HepG2 (cell line): ENCODE results near the gene OSCP1. TPM values are rescaled to one million over a fixed set of nuclear protein-coding genes. Genes with fewer than 3 reads are reported as not detected.
A peak's percentile ranks its signal among the peaks of the same experiment; 100 is the strongest.

Experiments used
- ATAC-seq: fragments of 200-7000 bp; cut with Tn5 transposase; 3 replicates; pipeline ENCODE4 v1.9.1; 2020; ENCODE audit warnings: mild to moderate bottlenecking, moderate library complexity
- BruUV-seq: library from RNA; stranded (reverse); fragments of 400-500 nt; replicated peaks from 2 replicates; lab custom pipeline; 2021; lab: Mats Ljungman, UMichigan
- CTCF ChIA-PET: fragments of 300-600 bp; formaldehyde crosslinking; extraction: SDS; loops from one replicate; lab custom pipeline; 2021; ENCODE audit warnings: low total read pairs, inconsistent platforms, low intra/inter-chr PET ratio; lab: Yijun Ruan, JAX
- POLR2A ChIA-PET: fragments of 350-600 bp; sonication (Branson Sonifier 250); formaldehyde crosslinking; loops from one replicate; lab custom pipeline; 2020; ENCODE audit warnings: antibody characterized with exemption, inconsistent platforms; lab: Yijun Ruan, JAX
- DNase-seq: peaks from one replicate; pipeline ENCODE4 v3.0.0-alpha.2; 2015; ENCODE audit warnings: low spot score
- FAIRE-seq: peaks from 3 replicates; lab custom pipeline; 2011; peaks lifted over from hg19 to GRCh38; lab: Jason Lieb, UNC
- H2AFZ ChIP-seq: one replicate; pipeline ENCODE4 v1.6.1; 2011; ENCODE audit warnings: low read length, inconsistent platforms
- H3K27ac ChIP-seq: fragments of 300-600 bp; 3 replicates; pipeline ENCODE4 v1.8.0; 2011; ENCODE audit warnings: mixed run types, mild to moderate bottlenecking, mixed read lengths, low read length, inconsistent platforms; ENCODE audit not compliant: insufficient read depth; ENCODE audit errors: extremely low read length
- H3K27me3 ChIP-seq, 2 experiments: fragments of 200-600 bp in 1 of 2; 2 replicates in 1 of 2; 3 replicates in 1 of 2; pipeline versions ENCODE4 v1.6.0 to v1.8.0; 2011; ENCODE audit warnings: low read length in 2 of 2, mild to moderate bottlenecking in 2 of 2, moderate library complexity in 2 of 2, inconsistent platforms in 1 of 2; ENCODE audit not compliant: insufficient read depth in 2 of 2, control insufficient read depth in 1 of 2
- H3K36me3 ChIP-seq, 2 experiments: fragments of 200-600 bp in 1 of 2; replicated peaks in 1 of 2; 2 replicates in 1 of 2; 3 replicates in 1 of 2; pipeline versions ENCODE4 v1.5.1 to v1.8.0; 2011; ENCODE audit warnings: low read length in 2 of 2, inconsistent platforms in 1 of 2; ENCODE audit not compliant: insufficient read depth in 2 of 2, control insufficient read depth in 1 of 2
- H3K4me1 ChIP-seq: 2 replicates; pipeline ENCODE4 v1.5.1; 2012; ENCODE audit warnings: low read length, inconsistent platforms; ENCODE audit not compliant: insufficient read depth
- H3K4me2 ChIP-seq: 2 replicates; pipeline ENCODE4 v1.6.0; 2011; ENCODE audit warnings: low read depth, low read length, inconsistent platforms
- H3K4me3 ChIP-seq, 3 experiments: fragments of 200-600 bp in 1 of 3; sonication (generic), shearing (Covaris generic) in 1 of 3; replicated peaks in 1 of 3; 2 replicates each; pipeline ENCODE4 v1.5.1; 2011 to 2016; ENCODE audit warnings: low read length in 3 of 3, inconsistent platforms in 2 of 3, low read depth in 2 of 3, mild to moderate bottlenecking in 2 of 3, control low read depth in 1 of 3, mixed read lengths in 1 of 3; ENCODE audit not compliant: insufficient read depth in 1 of 3
- H3K79me2 ChIP-seq: one replicate; pipeline ENCODE4 v1.6.1; 2011; ENCODE audit warnings: low read length, inconsistent platforms; ENCODE audit not compliant: insufficient read depth
- H3K9ac ChIP-seq: 2 replicates; pipeline ENCODE4 v1.6.0; 2011; ENCODE audit warnings: mild to moderate bottlenecking, low read depth, low read length, inconsistent platforms; ENCODE audit not compliant: insufficient read depth
- H3K9me3 ChIP-seq: 2 replicates; pipeline ENCODE4 v1.5.1; 2012; ENCODE audit warnings: mild to moderate bottlenecking, low read length
- H4K20me1 ChIP-seq: 2 replicates; pipeline ENCODE4 v1.6.0; 2011; ENCODE audit warnings: inconsistent platforms, mild to moderate bottlenecking, low read length, moderate library complexity; ENCODE audit not compliant: insufficient read depth
- FOXO4 ChIP-seq: sonication (generic); formaldehyde crosslinking; conservative IDR thresholded peaks from 2 replicates; pipeline ENCODE4 v1.8.1; 2023; ENCODE audit warnings: missing genetic modification reagents
- JARID2 ChIP-seq: sonication (generic); formaldehyde crosslinking; IDR thresholded peaks from 2 replicates; pipeline ENCODE4 v1.8.1; 2023; ENCODE audit warnings: missing genetic modification reagents, inconsistent platforms; ENCODE audit not compliant: insufficient replicate concordance
- KDM3A ChIP-seq: IDR thresholded peaks from 2 replicates; pipeline ENCODE4 v1.6.1; 2018; ENCODE audit warnings: low read depth, missing compliant biosample characterization
- NFKB2 ChIP-seq: sonication (generic); formaldehyde crosslinking; IDR thresholded peaks from 2 replicates; pipeline ENCODE4 v1.4.0; 2020; ENCODE audit warnings: missing genetic modification reagents, borderline replicate concordance
- PAWR ChIP-seq: sonication (generic); formaldehyde crosslinking; IDR thresholded peaks from 2 replicates; pipeline ENCODE4 v1.4.0; 2020; ENCODE audit warnings: missing genetic modification reagents, mild to moderate bottlenecking, borderline replicate concordance
- PHF8 ChIP-seq: sonication (generic); formaldehyde crosslinking; IDR thresholded peaks from 2 replicates; pipeline ENCODE4 v1.5.0; 2020; ENCODE audit warnings: missing genetic modification reagents
- RAD21 ChIP-seq: fragments of 450-650 bp; formaldehyde crosslinking; IDR thresholded peaks from 2 replicates; pipeline ENCODE4 v1.5.0; 2020; ENCODE audit warnings: mild to moderate bottlenecking
- RFXAP ChIP-seq: sonication (generic); formaldehyde crosslinking; IDR thresholded peaks from 2 replicates; pipeline ENCODE4 v1.4.0; 2020; ENCODE audit warnings: missing genetic modification reagents, borderline replicate concordance
- SAP130 ChIP-seq: IDR thresholded peaks from 2 replicates; pipeline ENCODE4 v1.6.1; 2016; ENCODE audit warnings: low read depth
- SETDB1 ChIP-seq: sonication (generic); formaldehyde crosslinking; IDR thresholded peaks from 2 replicates; pipeline ENCODE4 v1.5.1; 2020; ENCODE audit warnings: missing genetic modification reagents, mild to moderate bottlenecking, borderline replicate concordance
- SMAD3 ChIP-seq: sonication (generic); formaldehyde crosslinking; IDR thresholded peaks from 2 replicates; pipeline ENCODE4 v1.4.0; 2020; ENCODE audit warnings: missing genetic modification reagents
- SMC3 ChIP-seq: IDR thresholded peaks from 2 replicates; pipeline ENCODE4 v1.6.1; 2011; ENCODE audit warnings: low read length, improper control_type of control experiment
- SP1 ChIP-seq, 2 experiments: fragments of 450-650 bp in 1 of 2; sonication (generic) in 1 of 2; formaldehyde crosslinking in 1 of 2; IDR thresholded peaks; 2 replicates each; pipeline versions ENCODE4 v1.4.0 to v1.6.1; 2016 to 2020; ENCODE audit warnings: missing genetic modification reagents in 1 of 2
- SSRP1 ChIP-seq: IDR thresholded peaks from 2 replicates; pipeline ENCODE4 v1.6.1; 2016; ENCODE audit warnings: control low read depth
- ZBTB7B ChIP-seq: sonication (generic); formaldehyde crosslinking; IDR thresholded peaks from 2 replicates; pipeline ENCODE4 v1.4.0; 2020; ENCODE audit warnings: missing genetic modification reagents
- ZNF225 ChIP-seq: sonication (generic); formaldehyde crosslinking; IDR thresholded peaks from 2 replicates; pipeline ENCODE4 v1.4.0; 2020; ENCODE audit warnings: mild to moderate bottlenecking, missing genetic modification reagents
- ZNF34 ChIP-seq: sonication (generic); formaldehyde crosslinking; IDR thresholded peaks from 2 replicates; pipeline ENCODE4 v1.4.0; 2020; ENCODE audit warnings: mild to moderate bottlenecking, missing genetic modification reagents, borderline replicate concordance
- ZNF460 ChIP-seq: sonication (generic); formaldehyde crosslinking; IDR thresholded peaks from 2 replicates; pipeline ENCODE4 v1.5.1; 2020; ENCODE audit warnings: missing genetic modification reagents, mild to moderate bottlenecking, borderline replicate concordance
- ZNF619 ChIP-seq: sonication (generic); formaldehyde crosslinking; IDR thresholded peaks from 2 replicates; pipeline ENCODE4 v1.4.0; 2020; ENCODE audit warnings: mild to moderate bottlenecking, missing genetic modification reagents
- ZNF639 ChIP-seq: conservative IDR thresholded peaks from 2 replicates; pipeline ENCODE4 v1.6.1; 2018; ENCODE audit warnings: missing genetic modification reagents
- ZNF703 ChIP-seq: sonication (generic); formaldehyde crosslinking; IDR thresholded peaks from 2 replicates; pipeline ENCODE4 v1.5.1; 2020; ENCODE audit warnings: missing genetic modification reagents, mild to moderate bottlenecking, moderate library complexity, borderline replicate concordance
- WGBS: methylation state at CpG from one replicate; pipeline ENCODE4 v1.1.6; 2017; ENCODE audit warnings: low lambda C conversion rate; 5-methylcytosine and 5-hydroxymethylcytosine counted together
- in situ Hi-C: cut with HindIII; loops from 2 replicates; pipeline ENCODE4 v1.10.0; 2017; ENCODE audit warnings: low pct_unique_long_range_greater_than_20kb; ENCODE audit not compliant: extremely low pct_ligation_motif_present
- intact Hi-C: fragments of 100-400 bp; cut with micrococcal nuclease; formaldehyde crosslinking; loops from one replicate; pipeline ENCODE4 v1.10.0; 2022; ENCODE audit not compliant: unreplicated experiment
- polyA plus RNA-seq, 8 experiments: library from polyadenylated mRNA; depleted of rRNA in 3 of 8; stranded (reverse) in 7 of 8; unstranded in 1 of 8; fragments of >200 nt; fragmentation: Illumina TruSeq in 4 of 8; extraction: Trizol in 4 of 8; gene quantifications; 2 replicates each; pipeline versions ENCODE4 v1.2.1 to v1.2.3, GENCODE V29; 2011 to 2016; ENCODE audit warnings: low read depth in 4 of 8, missing spikeins in 1 of 8, mixed read lengths in 1 of 8; ENCODE audit not compliant: insufficient read depth in 1 of 8
- total RNA-seq, 5 experiments: library from RNA; depleted of rRNA; stranded (reverse); fragments of >200 nt; fragmentation: Illumina TruSeq; extraction: Trizol; gene quantifications; 2 replicates each; pipeline ENCODE4 v1.2.3, GENCODE V29; 2016; ENCODE audit warnings: low read depth in 1 of 5
- TF ChIP-seq, protein P1 (sequence below): sonication (generic); formaldehyde crosslinking; IDR thresholded peaks from 2 replicates; pipeline ENCODE4 v1.4.0; 2020; ENCODE audit warnings: low read depth, mild to moderate bottlenecking, missing genetic modification reagents

Gene OSCP1
- total and polyA plus RNA-seq, 2 of the 13 experiments (the other 11 are each of a cell fraction or from before 2014, with no cell fraction given), result 0.60 to 0.84 TPM

DNA sequence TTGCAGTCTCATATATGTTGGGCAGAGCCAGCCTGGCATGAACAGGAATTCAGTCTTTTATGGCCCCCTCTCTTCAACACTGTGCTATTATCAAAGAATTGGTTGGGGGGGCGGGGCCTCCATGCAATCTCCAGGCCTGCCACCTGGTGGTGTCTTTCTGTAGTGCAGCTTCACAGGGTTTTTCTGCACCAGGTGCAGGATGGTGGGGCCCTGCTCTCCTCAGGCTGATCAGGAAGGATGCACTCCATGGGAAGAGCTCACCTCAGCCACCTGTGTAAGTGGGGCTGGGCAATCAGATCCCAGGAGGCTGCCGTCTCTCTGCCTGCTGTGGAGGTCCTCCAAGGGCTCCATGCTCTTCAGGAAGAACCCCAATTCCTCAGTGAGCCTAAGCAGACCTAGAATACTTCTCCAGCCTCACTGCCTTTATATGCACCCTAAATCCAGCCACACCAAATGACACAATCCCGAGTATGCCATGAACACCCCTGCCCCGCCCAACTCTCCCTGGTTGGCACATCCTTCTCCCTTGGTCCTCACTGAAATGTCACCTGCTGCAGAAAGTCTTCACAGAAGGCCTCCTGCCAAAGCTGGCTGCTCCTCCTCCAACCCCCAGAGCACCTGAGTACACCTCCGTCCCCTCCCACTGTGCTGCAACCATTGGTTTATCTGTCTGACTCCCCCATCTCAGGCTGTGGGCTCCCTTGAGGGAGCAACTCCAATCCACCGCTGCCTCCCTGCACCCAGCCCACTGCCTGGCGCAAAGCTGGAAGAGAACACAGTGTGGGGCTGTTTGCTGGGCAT, 81.0 kb downstream of the OSCP1 start:
- FAIRE-seq (peak; percentile 43), DNase-seq (peak; percentile 57), ATAC-seq (peak; percentile 58)
- Histone ChIP-seq H3K4me2 (no peak overlapping the region), H3K4me1 (peaks cover 36% of the 10 kb centered on the region), H3K9me3 (no peaks in the 10 kb centered on the region), H3K9ac (no peak overlapping the region), H3K79me2 (peaks cover 31% of the 10 kb centered on the region), H4K20me1 (no peaks in the 10 kb centered on the region), H3K27me3 (no peaks in the 10 kb centered on the region), H3K27ac (no peak overlapping the region), H3K4me3 (no peak overlapping the region), H2AFZ (no peak overlapping the region), H3K36me3 (peaks cover 13 to 42% of the 10 kb centered on the region in 2 experiments)
- CTCF ChIA-PET, result no interaction called here
- in situ Hi-C loops, result no loop called here
- POLR2A ChIA-PET, result interaction anchor here (1.2 to 1.9 kb wide), 4 partner anchors 17 to 219 kb away, joined by 4 to 12 read pairs (median 7); no protein-coding TSS in a partner anchor
- 75% methylated on average over 5 of the region's 7 CpGs for WGBS
- BruUV-seq, result no TSS peak
- intact Hi-C loops, result loop anchor here (1.0 to 2.0 kb wide), 2 partner anchors 52 to 64 kb away; no protein-coding TSS in a partner anchor
- TF ChIP-seq ZNF460 (CRISPR knock-in tag) (no peak), JARID2 (CRISPR knock-in tag) (no peak), ZNF639 (no peak), RAD21 (CRISPR knock-in tag) (peak; percentile 79), SETDB1 (CRISPR knock-in tag) (no peak), SMAD3 (0 out of 2 replicates have a peak, but pooled peaks have one; percentile 28), ZNF703 (CRISPR knock-in tag) (no peak), SSRP1 (CRISPR knock-in tag) (0 out of 2 replicates have a peak, but pooled peaks have one; percentile 58), KDM3A (CRISPR knock-in tag) (no peak), FOXO4 (CRISPR knock-in tag) (no peak), ZNF225 (CRISPR knock-in tag) (no peak), ZBTB7B (CRISPR knock-in tag) (no peak), SAP130 (CRISPR knock-in tag) (peak; percentile 51), SMC3 (peak; percentile 91), ZNF619 (CRISPR knock-in tag) (no peak), NFKB2 (CRISPR knock-in tag) (no peak), SP1 (IDR thresholded peaks at IDR 0.05) (no peak), SP1 (CRISPR knock-in tag; IDR thresholded peaks at IDR 0.05) (peak; percentile 78), RFXAP (no peak), PAWR (CRISPR knock-in tag) (no peak), ZNF34 (CRISPR knock-in tag) (no peak), PHF8 (CRISPR knock-in tag) (no peak)
- TF ChIP-seq, protein P1, sequence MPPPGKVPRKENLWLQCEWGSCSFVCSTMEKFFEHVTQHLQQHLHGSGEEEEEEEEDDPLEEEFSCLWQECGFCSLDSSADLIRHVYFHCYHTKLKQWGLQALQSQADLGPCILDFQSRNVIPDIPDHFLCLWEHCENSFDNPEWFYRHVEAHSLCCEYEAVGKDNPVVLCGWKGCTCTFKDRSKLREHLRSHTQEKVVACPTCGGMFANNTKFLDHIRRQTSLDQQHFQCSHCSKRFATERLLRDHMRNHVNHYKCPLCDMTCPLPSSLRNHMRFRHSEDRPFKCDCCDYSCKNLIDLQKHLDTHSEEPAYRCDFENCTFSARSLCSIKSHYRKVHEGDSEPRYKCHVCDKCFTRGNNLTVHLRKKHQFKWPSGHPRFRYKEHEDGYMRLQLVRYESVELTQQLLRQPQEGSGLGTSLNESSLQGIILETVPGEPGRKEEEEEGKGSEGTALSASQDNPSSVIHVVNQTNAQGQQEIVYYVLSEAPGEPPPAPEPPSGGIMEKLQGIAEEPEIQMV (CRISPR knock-in tag), result no peak
